ENCODE measurements around the gene ZC3H15.

DNA sequence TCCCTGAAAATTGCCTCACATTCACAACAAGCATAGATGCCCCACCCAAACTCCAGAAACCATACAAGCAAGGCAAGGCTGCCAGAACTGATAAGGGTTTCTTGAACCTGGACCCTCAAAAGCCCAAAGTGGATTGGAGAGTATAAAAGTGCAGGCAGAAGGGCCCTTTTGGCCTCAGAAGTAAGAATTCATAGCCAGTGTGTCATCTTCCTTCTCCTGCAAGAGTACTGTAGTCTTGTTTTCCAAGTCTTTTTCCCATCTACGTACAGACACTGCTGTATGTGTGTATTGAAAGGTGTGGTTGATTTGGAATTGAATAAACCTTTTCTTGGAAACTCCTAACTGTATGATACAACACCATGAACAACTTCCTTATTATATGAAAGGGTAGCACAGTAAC lies 46.8 kb downstream of the ZC3H15 start:
- no peak for TF ChIP-seq POLR2A (IDR thresholded peaks at IDR 0.05; ENCODE audit: low read depth, low read length)
- TF ChIP-seq POU2F2 (IDR thresholded peaks at IDR 0.05; ENCODE audit: low read depth, low read length): no peak
- no peak for TF ChIP-seq POLR2AphosphoS5 (IDR thresholded peaks at IDR 0.05; ENCODE audit: low read depth, low read length)
- TF ChIP-seq TAF1 (IDR thresholded peaks at IDR 0.05; ENCODE audit: low read depth, low read length): no peak

Measured in GM12891 (cell line).